ENCODE measurements around the gene SDK1.

SDK1 gene

GRCh38 chr7:3965794-3966395 lies 664.8 kb downstream of the SDK1 start:
- no peak for DNase-seq (ENCODE audit: extremely low read depth in 1 of 2, low read depth in 1 of 2)

DNA sequence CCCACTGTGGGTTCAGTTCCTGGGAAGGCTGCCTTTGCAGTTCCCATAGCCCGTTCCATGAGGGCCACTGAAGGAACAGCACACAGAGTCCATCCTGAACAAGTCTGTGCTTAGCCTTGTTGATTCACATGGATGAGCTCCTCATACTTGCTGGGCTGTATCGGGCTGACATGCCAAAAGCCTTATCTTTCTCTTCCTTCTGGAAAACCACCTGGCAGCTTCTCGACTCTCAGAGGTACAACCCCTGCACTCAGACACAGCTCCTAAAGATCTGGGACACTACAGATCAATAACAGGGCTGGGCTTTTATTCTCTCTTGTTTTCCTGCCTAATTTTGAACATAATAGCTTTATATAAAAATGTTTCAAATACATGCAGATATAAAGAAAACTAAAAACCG lies 667.2 kb downstream of the SDK1 start:
- DNase-seq (ENCODE audit: extremely low read depth in 1 of 2, low read depth in 1 of 2): no peak

DNA sequence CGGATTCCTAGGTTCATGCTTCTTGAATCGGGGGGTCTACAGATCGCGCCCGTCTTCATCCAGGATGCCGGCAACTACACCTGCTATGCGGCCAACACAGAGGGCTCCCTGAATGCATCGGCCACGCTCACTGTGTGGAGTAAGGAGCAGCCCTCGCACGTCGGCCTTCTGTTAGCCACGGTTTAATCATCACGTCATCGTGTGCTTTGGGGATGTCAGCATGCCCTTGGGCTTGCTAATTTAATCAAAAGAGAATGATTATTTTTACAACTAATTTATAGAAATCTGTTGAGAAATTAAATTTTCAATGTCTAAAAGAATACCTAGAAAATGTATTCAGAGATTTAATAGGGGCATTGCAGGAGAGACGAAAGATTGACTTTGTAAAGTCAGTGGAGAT lies 668.2 kb downstream of the SDK1 start:
- DNase-seq (ENCODE audit: extremely low read depth in 1 of 2, low read depth in 1 of 2): no peak

- DNase-seq (ENCODE audit: extremely low read depth in 1 of 2, low read depth in 1 of 2): no peak
Observed at GRCh38 chr7:3971323-3971722, 670.3 kb downstream of the SDK1 start.

DNA sequence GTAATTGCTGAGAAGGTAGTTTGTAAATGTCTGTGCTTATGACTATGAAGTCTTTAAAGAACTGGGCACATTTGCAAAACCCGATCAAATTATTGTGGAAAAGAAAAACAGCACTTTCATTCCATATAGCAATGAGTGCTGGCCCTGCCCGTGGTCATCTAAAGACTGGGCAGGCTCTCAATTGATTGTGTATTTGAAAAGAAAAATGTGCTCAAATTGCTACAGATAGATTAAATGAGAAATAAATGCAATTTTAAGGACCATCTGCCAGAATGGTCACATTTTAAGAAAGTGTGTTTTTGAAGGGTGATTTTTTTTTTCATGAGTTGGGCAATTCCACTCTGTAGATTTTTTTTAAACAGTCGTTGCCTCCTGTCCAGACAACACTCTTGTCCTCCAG lies 672.2 kb downstream of the SDK1 start:
- DNase-seq (ENCODE audit: extremely low read depth in 1 of 2, low read depth in 1 of 2): no peak

- no peak for DNase-seq (ENCODE audit: extremely low read depth in 1 of 2, low read depth in 1 of 2)
Observed at GRCh38 chr7:3974329-3974728, 673.3 kb downstream of the SDK1 start.

- DNase-seq (ENCODE audit: extremely low read depth in 1 of 2, low read depth in 1 of 2): no peak
Observed at GRCh38 chr7:3975371-3975770, 674.3 kb downstream of the SDK1 start.

GRCh38 chr7:3977391-3977790 lies 676.3 kb downstream of the SDK1 start:
- DNase-seq (ENCODE audit: extremely low read depth in 1 of 2, low read depth in 1 of 2): no peak

DNA sequence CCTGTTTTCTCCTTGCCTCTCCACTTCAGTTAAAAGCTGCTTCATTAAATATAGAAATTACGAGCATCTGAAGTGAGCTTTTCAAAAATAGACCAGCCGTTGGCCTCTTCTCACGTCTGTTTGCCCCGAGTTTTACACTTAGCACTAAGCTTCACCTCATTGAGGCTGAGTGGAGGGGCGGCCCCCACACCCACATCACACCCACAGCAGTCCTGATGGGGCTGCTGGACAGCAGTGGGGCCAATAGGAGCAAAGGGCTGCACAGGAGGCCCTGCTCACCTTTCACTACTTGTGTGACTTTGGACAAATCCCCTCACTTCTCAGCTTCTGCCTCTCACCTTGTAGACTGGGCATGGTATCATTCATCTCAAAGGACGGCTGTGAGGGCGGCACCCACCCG lies 677.8 kb downstream of the SDK1 start:
- no peak for DNase-seq (ENCODE audit: extremely low read depth in 1 of 2, low read depth in 1 of 2)

DNA sequence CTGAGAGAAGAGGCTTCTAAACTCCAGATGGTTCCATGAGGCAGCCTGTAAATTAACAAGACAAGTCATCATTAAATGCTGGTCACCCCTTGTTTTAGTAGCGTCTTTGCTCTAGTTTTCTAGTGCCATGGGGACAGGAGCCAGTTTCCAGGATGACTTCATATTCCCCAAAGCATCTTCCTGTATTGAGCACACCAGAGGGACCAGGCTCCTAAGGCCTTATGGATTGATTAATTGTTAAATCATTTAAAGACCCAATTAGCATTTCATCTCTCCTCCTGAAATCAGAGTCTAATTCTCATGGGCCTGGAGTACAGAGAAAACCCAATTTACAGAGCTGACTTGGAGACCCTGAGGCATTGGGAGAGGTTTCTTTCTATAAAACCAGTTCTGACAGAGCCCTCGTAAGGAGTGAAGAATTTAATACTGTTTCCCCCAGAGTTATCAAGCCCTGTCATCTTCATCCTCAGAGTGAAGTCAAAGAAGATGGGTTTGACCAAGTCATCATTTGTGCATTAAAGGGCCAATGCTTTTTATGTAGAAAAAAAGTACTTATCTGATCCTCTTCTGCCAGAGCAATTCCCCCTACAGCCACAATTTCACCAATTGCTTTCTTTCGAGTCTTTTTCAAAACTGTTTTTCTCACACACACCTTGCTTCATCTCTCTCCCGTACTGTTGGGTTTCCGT lies 678.7 kb downstream of the SDK1 start:
- no peak for DNase-seq (ENCODE audit: extremely low read depth in 1 of 2, low read depth in 1 of 2)

DNA sequence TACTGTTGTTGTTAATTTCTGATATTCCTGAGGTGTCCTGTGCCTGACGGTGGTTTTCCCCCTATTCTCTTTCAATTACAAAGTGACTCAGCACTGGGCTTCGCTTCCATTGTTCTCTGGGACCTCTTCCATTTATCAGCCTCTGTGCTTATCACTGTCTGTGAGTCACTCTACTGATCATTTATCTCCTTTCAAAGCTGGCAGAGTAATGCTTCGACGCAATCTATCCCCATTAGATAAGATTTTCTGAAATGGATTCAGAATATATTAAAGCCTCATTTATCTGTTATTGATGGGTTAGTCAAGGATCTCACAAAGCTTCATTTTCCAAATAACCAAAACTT lies 679.2 kb downstream of the SDK1 start:
- DNase-seq (ENCODE audit: extremely low read depth in 1 of 2, low read depth in 1 of 2): no peak

GRCh38 chr7:3981281-3981680 lies 680.2 kb downstream of the SDK1 start:
- DNase-seq (ENCODE audit: extremely low read depth in 1 of 2, low read depth in 1 of 2): no peak

- no peak for DNase-seq (ENCODE audit: extremely low read depth in 1 of 2, low read depth in 1 of 2)
Observed at GRCh38 chr7:3984456-3984855, 683.4 kb downstream of the SDK1 start.

GRCh38 chr7:3986927-3987326 lies 685.9 kb downstream of the SDK1 start:
- DNase-seq (ENCODE audit: extremely low read depth in 1 of 2, low read depth in 1 of 2): no peak

- DNase-seq (ENCODE audit: extremely low read depth in 1 of 2, low read depth in 1 of 2): no peak
Observed at GRCh38 chr7:3987426-3987927, 686.4 kb downstream of the SDK1 start.

DNA sequence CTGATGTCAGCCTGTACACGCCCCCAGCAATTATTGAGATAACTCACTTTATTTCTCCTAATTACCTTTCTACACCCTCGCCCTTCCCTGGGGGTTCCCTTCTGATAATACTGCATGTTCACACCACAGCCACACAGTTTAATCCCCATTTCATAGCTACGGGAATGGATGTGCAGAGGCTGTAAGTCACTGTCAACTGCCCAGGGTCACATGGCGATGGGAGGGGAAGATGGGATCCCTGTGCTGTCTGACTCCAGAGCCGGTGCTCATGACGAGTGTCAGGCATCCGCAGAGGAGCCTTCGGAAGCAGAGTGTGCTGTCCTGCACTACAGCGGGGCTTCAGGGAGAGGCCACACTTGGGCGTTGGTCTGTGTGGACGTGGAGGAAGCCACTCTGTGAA lies 688.7 kb downstream of the SDK1 start:
- no peak for DNase-seq (ENCODE audit: extremely low read depth in 1 of 2, low read depth in 1 of 2)

GRCh38 chr7:3991731-3992231 lies 690.7 kb downstream of the SDK1 start:
- DNase-seq (ENCODE audit: extremely low read depth in 1 of 2, low read depth in 1 of 2): no peak

- DNase-seq (ENCODE audit: extremely low read depth in 1 of 2, low read depth in 1 of 2): no peak
Observed at GRCh38 chr7:3992841-3993240, 691.8 kb downstream of the SDK1 start.

DNA sequence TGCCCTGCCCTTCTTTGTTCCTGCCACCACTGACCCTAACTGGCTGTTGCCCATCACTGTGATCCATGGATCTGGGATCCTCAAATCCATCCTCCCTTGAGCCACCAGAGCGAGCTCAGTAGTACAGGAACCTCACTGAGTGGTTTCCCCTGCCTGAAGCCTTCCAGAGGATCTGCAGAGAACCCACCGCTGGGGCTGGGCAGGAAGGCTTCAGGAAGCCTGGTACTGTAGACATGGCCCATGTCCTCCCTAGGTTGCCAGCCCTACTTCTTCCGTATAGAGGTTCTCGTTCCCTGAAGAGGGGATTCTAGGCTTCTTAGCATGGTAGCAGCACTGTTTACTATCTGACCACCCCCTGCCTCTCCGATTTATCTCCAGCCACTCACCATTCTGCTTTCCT lies 693.7 kb downstream of the SDK1 start:
- DNase-seq (ENCODE audit: extremely low read depth in 1 of 2, low read depth in 1 of 2): no peak

- no peak for DNase-seq (ENCODE audit: extremely low read depth in 1 of 2, low read depth in 1 of 2)
Observed at GRCh38 chr7:3995187-3995586, 694.1 kb downstream of the SDK1 start.

- no peak for DNase-seq (ENCODE audit: extremely low read depth in 1 of 2, low read depth in 1 of 2)
Observed at GRCh38 chr7:3998060-3998459, 697.0 kb downstream of the SDK1 start.

DNA sequence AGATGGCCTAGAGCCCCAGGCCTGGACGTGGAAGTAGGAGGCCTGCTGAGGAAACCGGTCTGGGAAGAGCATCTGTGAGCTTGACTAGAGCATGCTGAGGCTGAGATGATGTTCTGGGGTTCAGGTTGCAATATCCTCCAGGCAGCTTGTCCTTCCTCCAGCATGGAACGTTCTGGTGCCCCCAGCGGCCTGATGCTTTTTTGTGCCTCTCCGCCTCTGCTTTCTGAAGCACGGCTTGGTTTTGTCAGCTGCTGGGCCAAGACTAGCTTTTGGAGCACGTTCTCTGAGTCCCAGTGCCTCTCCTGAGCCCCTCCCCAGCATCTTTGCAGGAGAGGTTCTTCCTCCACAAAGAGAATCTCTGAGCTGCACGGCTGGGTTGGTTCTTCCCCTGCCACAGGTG lies 699.1 kb downstream of the SDK1 start:
- no peak for DNase-seq (ENCODE audit: extremely low read depth in 1 of 2, low read depth in 1 of 2)

- DNase-seq (ENCODE audit: extremely low read depth in 1 of 2, low read depth in 1 of 2): no peak
Observed at GRCh38 chr7:4000934-4001333, 699.9 kb downstream of the SDK1 start.
